Lower leg skin (tissue), 4 donors: ENCODE data around the gene RYR2. TPM values are rescaled to one million over a fixed set of nuclear protein-coding genes. Genes with fewer than 3 reads are reported as not detected.

Source experiments
- DNase-seq, 2 donors: peaks; one replicate each; pipeline ENCODE4 v3.0.0-alpha.2; 2019; ENCODE audit warnings: low spot score in 2 of 2
- H3K4me3 ChIP-seq: fragments of 200-600 bp; sonication (generic); 2 replicates; pipeline ENCODE4 v1.5.1; 2017; ENCODE audit warnings: mild to moderate bottlenecking, low read depth; ENCODE audit not compliant: poor library complexity, severe bottlenecking
- POLR2A ChIP-seq, 2 donors: fragments of 450-650 bp; IDR thresholded peaks; one replicate each; pipeline ENCODE4 v1.6.1; 2016 to 2017; ENCODE audit warnings: antibody characterized with exemption in 2 of 2, mild to moderate bottlenecking in 1 of 2, moderate library complexity in 1 of 2
- WGBS, 2 donors: methylation state at CpG; one replicate each; pipeline ENCODE4 v1.1.5; 2018; 5-methylcytosine and 5-hydroxymethylcytosine counted together
- intact Hi-C: fragments of 100-400 bp; cut with DNase I; formaldehyde crosslinking; loops from one replicate; pipeline ENCODE4 v1.15.0; 2023; ENCODE audit warnings: low total_unique reads
- total RNA-seq, 4 donors: library from RNA; depleted of rRNA; stranded (reverse); fragments of >200 nt; gene quantifications; one replicate each; pipeline ENCODE4 v1.1.0, GENCODE V29; 2016
- TF ChIP-seq, protein P1 (sequence below), 3 donors: fragments of 450-650 bp; IDR thresholded peaks; one replicate each; pipeline ENCODE4 v1.5.1; 2016; ENCODE audit warnings: antibody characterized with exemption in 3 of 3, mild to moderate bottlenecking in 3 of 3, moderate library complexity in 2 of 3

RYR2 gene
- total RNA-seq, 4 donors from 2014 or later, result 0.19 to 0.97 (median 0.66) TPM

DNA sequence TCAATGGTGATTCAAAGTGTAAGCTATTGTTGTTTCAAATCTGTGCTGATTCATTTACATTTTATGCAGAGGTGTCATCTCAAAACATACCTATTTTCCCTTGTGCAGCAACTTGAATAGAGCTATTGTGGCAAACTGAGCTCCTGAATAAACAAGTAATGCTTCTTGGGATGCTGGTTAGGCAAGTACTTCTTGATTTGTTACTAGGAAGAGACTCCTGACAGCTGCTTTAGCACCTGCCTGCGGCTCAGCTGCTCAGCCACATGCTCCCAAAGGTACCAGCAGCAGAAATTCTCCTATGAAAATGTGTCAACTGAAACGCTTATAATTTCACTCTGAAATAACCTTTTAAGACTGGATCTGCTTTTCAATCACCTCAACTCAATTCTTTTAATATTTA is 352.3 kb downstream of the RYR2 start:
- intact Hi-C loops, result no loop called here
- TF ChIP-seq, protein P1, sequence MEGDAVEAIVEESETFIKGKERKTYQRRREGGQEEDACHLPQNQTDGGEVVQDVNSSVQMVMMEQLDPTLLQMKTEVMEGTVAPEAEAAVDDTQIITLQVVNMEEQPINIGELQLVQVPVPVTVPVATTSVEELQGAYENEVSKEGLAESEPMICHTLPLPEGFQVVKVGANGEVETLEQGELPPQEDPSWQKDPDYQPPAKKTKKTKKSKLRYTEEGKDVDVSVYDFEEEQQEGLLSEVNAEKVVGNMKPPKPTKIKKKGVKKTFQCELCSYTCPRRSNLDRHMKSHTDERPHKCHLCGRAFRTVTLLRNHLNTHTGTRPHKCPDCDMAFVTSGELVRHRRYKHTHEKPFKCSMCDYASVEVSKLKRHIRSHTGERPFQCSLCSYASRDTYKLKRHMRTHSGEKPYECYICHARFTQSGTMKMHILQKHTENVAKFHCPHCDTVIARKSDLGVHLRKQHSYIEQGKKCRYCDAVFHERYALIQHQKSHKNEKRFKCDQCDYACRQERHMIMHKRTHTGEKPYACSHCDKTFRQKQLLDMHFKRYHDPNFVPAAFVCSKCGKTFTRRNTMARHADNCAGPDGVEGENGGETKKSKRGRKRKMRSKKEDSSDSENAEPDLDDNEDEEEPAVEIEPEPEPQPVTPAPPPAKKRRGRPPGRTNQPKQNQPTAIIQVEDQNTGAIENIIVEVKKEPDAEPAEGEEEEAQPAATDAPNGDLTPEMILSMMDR (IDR thresholded peaks at IDR 0.05), result no peak
- TF ChIP-seq POLR2A (IDR thresholded peaks at IDR 0.05), result no peak
- 60 to 70% methylated on average over 2 of the region's 2 CpGs for WGBS, 2 donors
- H3K4me3 ChIP-seq, result no peak overlapping the region
- no peak for DNase-seq

DNA sequence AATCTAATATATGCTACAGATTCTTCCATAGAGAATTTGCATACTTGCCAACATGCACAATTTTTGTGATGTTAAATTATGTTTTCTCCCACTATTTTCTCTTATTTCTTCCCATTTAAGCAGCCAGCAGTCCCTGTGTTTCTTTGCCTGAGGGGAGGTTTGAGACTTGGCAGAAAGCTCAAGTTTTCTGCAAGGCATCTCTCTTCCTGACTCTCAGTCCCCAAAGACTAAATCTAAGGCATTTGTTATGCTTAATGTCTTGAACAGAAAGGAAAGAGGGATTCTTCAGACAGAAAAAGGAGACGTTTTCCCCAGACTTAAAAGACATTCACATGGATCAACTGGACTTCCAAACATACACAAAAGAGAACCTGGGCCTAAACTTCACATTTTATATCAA is 354.4 kb downstream of the RYR2 start:
- 9 to 19% methylated on average over 1 of the region's 1 CpG for WGBS, 2 donors
- no peak overlapping the region for H3K4me3 ChIP-seq
- DNase-seq, result no peak
- intact Hi-C loops, result no loop called here
- no peak for TF ChIP-seq POLR2A (IDR thresholded peaks at IDR 0.05)
- TF ChIP-seq, protein P1 (IDR thresholded peaks at IDR 0.05), result no peak

DNA sequence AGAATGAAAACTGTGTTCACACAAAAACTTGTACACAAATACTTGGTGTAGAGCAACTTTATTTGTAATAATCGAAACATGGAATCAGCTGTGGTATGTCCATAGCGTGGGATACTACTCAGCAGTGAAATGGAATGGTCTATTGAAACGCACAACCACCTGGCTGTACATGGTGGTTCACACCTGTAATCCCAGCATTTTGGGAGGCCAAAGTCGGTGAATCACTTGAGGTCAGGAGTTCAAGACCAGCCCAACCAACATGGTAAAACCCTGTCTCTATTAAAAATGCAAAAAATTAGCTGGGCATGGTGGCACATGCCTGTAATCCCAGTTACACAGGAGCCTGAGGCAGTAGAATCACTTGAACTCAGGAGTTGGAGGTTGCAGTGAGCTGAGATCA is 356.8 kb downstream of the RYR2 start:
- H3K4me3 ChIP-seq, result no peak overlapping the region
- WGBS, 2 donors, result 83 to 84% methylated on average over 4 of the region's 4 CpGs
- intact Hi-C loops, result no loop called here
- DNase-seq, result no peak
- TF ChIP-seq, protein P1 (IDR thresholded peaks at IDR 0.05), result no peak
- TF ChIP-seq POLR2A (IDR thresholded peaks at IDR 0.05), result no peak

DNA sequence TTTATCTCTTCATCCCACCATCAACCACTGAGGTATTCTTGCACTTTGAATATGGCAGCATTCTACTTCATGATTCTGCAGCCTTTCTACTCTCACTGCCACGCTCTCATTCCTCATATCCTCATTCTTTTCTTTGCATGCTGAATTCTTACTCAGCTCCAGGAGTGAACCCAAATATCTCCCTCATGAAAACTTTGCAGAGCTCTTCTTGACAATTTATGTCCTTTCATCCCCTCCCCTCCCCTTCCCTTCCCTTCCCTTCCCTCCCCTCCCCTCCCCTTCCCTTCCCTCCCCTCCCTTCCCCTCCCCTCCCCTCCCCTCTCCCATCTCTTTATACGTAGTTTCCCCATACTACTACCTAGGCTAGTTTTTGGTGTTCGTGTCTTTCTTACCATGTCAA is 363.9 kb downstream of the RYR2 start:
- TF ChIP-seq, protein P1 (IDR thresholded peaks at IDR 0.05), result no peak
- TF ChIP-seq POLR2A (IDR thresholded peaks at IDR 0.05), result no peak
- WGBS, 2 donors, result 78 to 79% methylated on average over 3 of the region's 3 CpGs
- intact Hi-C loops, result no loop called here
- no peak for DNase-seq
- H3K4me3 ChIP-seq, result no peak overlapping the region

DNA sequence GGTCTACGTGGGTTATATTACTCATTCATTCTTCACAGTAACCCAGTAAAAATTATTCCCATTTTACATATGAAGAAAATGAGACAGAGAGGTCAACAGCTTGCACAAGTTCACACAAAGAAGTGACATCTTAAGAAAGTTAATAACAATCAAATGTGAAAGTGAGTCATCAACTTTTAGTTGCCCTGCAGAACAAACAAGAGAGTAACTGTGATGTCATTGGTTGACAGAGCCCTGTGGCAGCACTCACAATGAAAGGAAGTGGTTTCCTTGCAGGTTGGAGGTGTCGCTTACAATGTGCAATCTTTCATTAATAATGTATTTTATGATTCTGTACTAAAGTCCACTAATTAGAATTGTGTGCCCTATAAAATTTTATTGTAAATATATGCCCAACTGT is 369.6 kb downstream of the RYR2 start:
- intact Hi-C loops, result no loop called here
- 75 to 77% methylated on average over 2 of the region's 2 CpGs for whole genome bisulfite sequencing, 2 donors
- no peak for TF ChIP-seq POLR2A (IDR thresholded peaks at IDR 0.05)
- TF ChIP-seq, protein P1 (IDR thresholded peaks at IDR 0.05), result no peak
- no peak for DNase-seq
- H3K4me3 ChIP-seq, result no peak overlapping the region

DNA sequence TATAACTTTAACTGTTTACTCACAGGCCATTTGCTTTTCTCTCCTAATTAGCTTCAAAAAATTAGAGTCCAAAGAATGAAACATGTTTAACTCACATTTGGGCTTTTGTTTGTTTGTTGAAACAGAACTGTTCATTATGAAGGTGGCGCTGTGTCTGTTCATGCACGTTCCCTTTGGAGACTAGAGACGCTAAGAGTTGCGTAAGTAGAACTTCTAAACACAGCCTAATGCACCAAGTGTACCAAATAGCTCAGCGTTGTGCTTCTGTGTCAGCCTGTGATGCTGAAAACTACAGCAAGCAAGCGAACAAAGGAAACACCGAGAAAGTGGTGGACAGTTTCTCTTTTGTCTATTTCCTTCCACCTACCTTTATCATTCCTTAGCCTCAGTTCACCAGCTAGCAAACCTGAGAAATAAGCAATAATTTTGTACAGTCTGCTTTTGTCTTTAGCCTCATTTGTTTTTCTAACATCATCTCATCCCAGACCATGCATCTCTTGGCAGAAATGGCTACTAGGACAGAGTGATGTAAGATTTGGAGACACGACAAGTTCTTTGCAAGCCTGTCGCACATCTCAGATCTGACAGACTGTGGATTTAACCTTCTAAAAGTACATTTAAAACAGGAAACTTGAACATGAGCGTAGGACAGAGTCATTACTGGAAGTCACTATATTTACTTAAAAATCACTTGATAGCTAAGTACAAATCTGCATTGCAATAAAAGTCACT is 375.1 kb downstream of the RYR2 start:
- TF ChIP-seq, protein P1 (IDR thresholded peaks at IDR 0.05), result no peak
- no peak for TF ChIP-seq POLR2A (IDR thresholded peaks at IDR 0.05)
- 89% methylated on average over 10 of the region's 10 CpGs for WGBS, 2 donors
- no peak for DNase-seq
- intact Hi-C loops, result no loop called here
- H3K4me3 ChIP-seq, result no peak overlapping the region
